ENCODE data around the gene DAB2IP.
A peak's percentile ranks its signal among the peaks of the same experiment; 100 is the strongest.

DAB2IP gene

GRCh38 chr9:121768416-121769015, 117.1 kb downstream of the DAB2IP start:
- ChIA-PET POLR2A (ENCODE audit: low non-redundant PET) (no interaction called here), CTCF (no interaction called here)
- DNase-seq (ENCODE audit: low spot score): no peak
- peak overlapping the region; percentile 10; the same call in 1 of the 2 replicates for H3K27ac ChIP-seq
- no peak for TF ChIP-seq CTCF (conservative IDR thresholded peaks at IDR 0.05; ENCODE audit: low read depth)

GRCh38 chr9:121769939-121770338, 118.5 kb downstream of the DAB2IP start:
- DNase-seq (ENCODE audit: low spot score): no peak
- peak overlapping the region; percentile 11; the same call in 1 of the 2 replicates for H3K27ac ChIP-seq
- POLR2A ChIA-PET (ENCODE audit: low non-redundant PET): no interaction called here
- CTCF ChIA-PET: interaction anchor here (0.8 kb wide), 1 partner anchor 89 kb away, joined by 3 read pairs; no protein-coding TSS in a partner anchor
- no peak for TF ChIP-seq CTCF (conservative IDR thresholded peaks at IDR 0.05; ENCODE audit: low read depth)

GRCh38 chr9:121770415-121771273, 119.2 kb downstream of the DAB2IP start:
- ChIA-PET CTCF (interaction anchor here (0.8 kb wide), 1 partner anchor 90 kb away, joined by 3 read pairs; no protein-coding TSS in a partner anchor), POLR2A (ENCODE audit: low non-redundant PET) (no interaction called here)
- DNase-seq (ENCODE audit: low spot score): no peak

GRCh38 chr9:121771418-121771817, 120.0 kb downstream of the DAB2IP start:
- peak overlapping the region; percentile 8 for H3K27ac ChIP-seq
- ChIA-PET POLR2A (ENCODE audit: low non-redundant PET) (no interaction called here), CTCF (interaction anchor here (0.6 to 0.8 kb wide), 2 partner anchors 71 to 88 kb away, joined by 3 to 4 read pairs; no protein-coding TSS in a partner anchor)
- TF ChIP-seq CTCF (conservative IDR thresholded peaks at IDR 0.05; ENCODE audit: low read depth): no peak
- DNase-seq (ENCODE audit: low spot score): no peak

More at GRCh38 chr9:121770415-121771273, 119.2 kb downstream of the DAB2IP start:
- TF ChIP-seq CTCF (conservative IDR thresholded peaks at IDR 0.05; ENCODE audit: low read depth): no peak
- H3K27ac ChIP-seq: peak overlapping the region; percentile 11

GRCh38 chr9:121771851-121772599, 120.6 kb downstream of the DAB2IP start:
- DNase-seq (ENCODE audit: low spot score): no peak
- ChIA-PET CTCF (interaction anchor here (0.6 to 1.1 kb wide), 3 partner anchors 72 to 89 kb away, joined by 3 to 4 read pairs (median 4); no protein-coding TSS in a partner anchor), POLR2A (ENCODE audit: low non-redundant PET) (no interaction called here)
- H3K27ac ChIP-seq: peak overlapping the region; percentile 8
- no peak for TF ChIP-seq CTCF (conservative IDR thresholded peaks at IDR 0.05; ENCODE audit: low read depth)

All from RWPE1 (cell line).